ENCODE results near the gene TRAF7. TPM values are rescaled to one million over a fixed set of nuclear protein-coding genes. Genes with fewer than 3 reads are reported as not detected.

Gene TRAF7
- total and polyA plus RNA-seq, 2 of the 13 experiments (the other 11 are each of a cell fraction or from before 2014, with no cell fraction given): 47.9 to 65.6 TPM

- TF ChIP-seq AFF4 (CRISPR knock-in tag; IDR thresholded peaks at IDR 0.05): no peak
- TF ChIP-seq PAF1 (CRISPR knock-in tag; IDR thresholded peaks at IDR 0.05): no peak
- TF ChIP-seq ARNTL (CRISPR knock-in tag; IDR thresholded peaks at IDR 0.05): no peak
- TF ChIP-seq CHD2 (IDR thresholded peaks at IDR 0.05; ENCODE audit: low read depth, low read length): no peak
- 0 out of 2 replicates have a peak, but pooled peaks have one; percentile 30 for TF ChIP-seq ZNF124 (CRISPR knock-in tag; IDR thresholded peaks at IDR 0.05)
- no peak for TF ChIP-seq ZNF17 (CRISPR knock-in tag; IDR thresholded peaks at IDR 0.05)
- TF ChIP-seq SNAPC2 (CRISPR knock-in tag; IDR thresholded peaks at IDR 0.05): peak; percentile 7; the same call in 1 of the 2 replicates
- no peak for TF ChIP-seq ZBTB44 (CRISPR knock-in tag; IDR thresholded peaks at IDR 0.05)
- TF ChIP-seq SP140L (CRISPR knock-in tag; IDR thresholded peaks at IDR 0.05; ENCODE audit: borderline replicate concordance): no peak
- TF ChIP-seq AHR (CRISPR knock-in tag; IDR thresholded peaks at IDR 0.05): peak; percentile 61; the same call in 1 of the 2 replicates
- TF ChIP-seq HNRNPH1 (optimal IDR thresholded peaks at IDR 0.05; ENCODE audit: low read depth, low read length): no peak
- peak; percentile 62 for TF ChIP-seq GATAD2A (CRISPR knock-in tag; IDR thresholded peaks at IDR 0.05)
- TF ChIP-seq PAX8 (CRISPR knock-in tag; IDR thresholded peaks at IDR 0.05; ENCODE audit: borderline replicate concordance): no peak
- TF ChIP-seq ATRX (CRISPR knock-in tag; IDR thresholded peaks at IDR 0.05; ENCODE audit: borderline replicate concordance): no peak
- no peak for TF ChIP-seq NFATC3 (CRISPR knock-in tag; IDR thresholded peaks at IDR 0.05)
- no peak for TF ChIP-seq SKIL (CRISPR knock-in tag; IDR thresholded peaks at IDR 0.05; ENCODE audit: borderline replicate concordance)
- no peak for TF ChIP-seq ASH2L (IDR thresholded peaks at IDR 0.05; ENCODE audit: insufficient read length, low read depth, low read length)
- no peak for TF ChIP-seq ZNF570 (CRISPR knock-in tag; IDR thresholded peaks at IDR 0.05; ENCODE audit: borderline replicate concordance)
- peak; percentile 72 for TF ChIP-seq HDAC1 (CRISPR knock-in tag; IDR thresholded peaks at IDR 0.05)
- 0 out of 2 replicates have a peak, but pooled peaks have one; percentile 17 for TF ChIP-seq SP4 (CRISPR knock-in tag; IDR thresholded peaks at IDR 0.05)
These were observed 7.5 kb upstream of the TRAF7 start, which contains the start of gene RAB26 (continued) for GRCh38 chr16:2147981-2148671.
